ENCODE results near the gene C14orf180. TPM values are rescaled to one million over a fixed set of nuclear protein-coding genes. Genes with fewer than 3 reads are reported as not detected.

Gene C14orf180
- total RNA-seq, 1 experiment from 2014 or later: not detected

- Mint-ChIP-seq H3K27ac (no peak overlapping the region), H3K36me3 (peaks cover 27% of the 10 kb centered on the region), H3K27me3 (ENCODE audit: low read depth) (no peaks in the 10 kb centered on the region; the same call in none of the 2 replicates), H3K4me1 (no peaks in the 10 kb centered on the region), H3K4me3 (no peak overlapping the region), H3K9me3 (peaks cover 33% of the 10 kb centered on the region)
- ATAC-seq (no peak), DNase-seq (ENCODE audit: low spot score) (no peak)
- ChIA-PET POLR2A (no interaction called here), CTCF (no interaction called here)
- TF ChIP-seq ZNF232 (CRISPR knock-in tag; IDR thresholded peaks at IDR 0.05) (no peak), FOXP1 (CRISPR knock-in tag; IDR thresholded peaks at IDR 0.05; ENCODE audit: borderline replicate concordance) (no peak), FOXP4 (CRISPR knock-in tag; IDR thresholded peaks at IDR 0.05) (no peak), NFATC4 (CRISPR knock-in tag; IDR thresholded peaks at IDR 0.05) (no peak), MAX (CRISPR knock-in tag; IDR thresholded peaks at IDR 0.05) (no peak), FOXJ3 (CRISPR knock-in tag; IDR thresholded peaks at IDR 0.05; ENCODE audit: borderline replicate concordance) (no peak), ZNF396 (CRISPR knock-in tag; IDR thresholded peaks at IDR 0.05; ENCODE audit: borderline replicate concordance) (no peak), ZMAT4 (CRISPR knock-in tag; IDR thresholded peaks at IDR 0.05) (no peak), NFE2L1 (CRISPR knock-in tag; IDR thresholded peaks at IDR 0.05) (no peak), ERG (CRISPR knock-in tag; IDR thresholded peaks at IDR 0.05) (no peak), PREB (CRISPR knock-in tag; IDR thresholded peaks at IDR 0.05; ENCODE audit: borderline replicate concordance) (no peak), ZNF121 (CRISPR knock-in tag; IDR thresholded peaks at IDR 0.05) (no peak), ZNF138 (CRISPR knock-in tag; conservative IDR thresholded peaks at IDR 0.05) (no peak), ATF3 (CRISPR knock-in tag; conservative IDR thresholded peaks at IDR 0.05) (no peak), FOXK1 (CRISPR knock-in tag; IDR thresholded peaks at IDR 0.05) (no peak), ZNF423 (CRISPR knock-in tag; IDR thresholded peaks at IDR 0.05) (no peak)
- TF ChIP-seq, protein P1, sequence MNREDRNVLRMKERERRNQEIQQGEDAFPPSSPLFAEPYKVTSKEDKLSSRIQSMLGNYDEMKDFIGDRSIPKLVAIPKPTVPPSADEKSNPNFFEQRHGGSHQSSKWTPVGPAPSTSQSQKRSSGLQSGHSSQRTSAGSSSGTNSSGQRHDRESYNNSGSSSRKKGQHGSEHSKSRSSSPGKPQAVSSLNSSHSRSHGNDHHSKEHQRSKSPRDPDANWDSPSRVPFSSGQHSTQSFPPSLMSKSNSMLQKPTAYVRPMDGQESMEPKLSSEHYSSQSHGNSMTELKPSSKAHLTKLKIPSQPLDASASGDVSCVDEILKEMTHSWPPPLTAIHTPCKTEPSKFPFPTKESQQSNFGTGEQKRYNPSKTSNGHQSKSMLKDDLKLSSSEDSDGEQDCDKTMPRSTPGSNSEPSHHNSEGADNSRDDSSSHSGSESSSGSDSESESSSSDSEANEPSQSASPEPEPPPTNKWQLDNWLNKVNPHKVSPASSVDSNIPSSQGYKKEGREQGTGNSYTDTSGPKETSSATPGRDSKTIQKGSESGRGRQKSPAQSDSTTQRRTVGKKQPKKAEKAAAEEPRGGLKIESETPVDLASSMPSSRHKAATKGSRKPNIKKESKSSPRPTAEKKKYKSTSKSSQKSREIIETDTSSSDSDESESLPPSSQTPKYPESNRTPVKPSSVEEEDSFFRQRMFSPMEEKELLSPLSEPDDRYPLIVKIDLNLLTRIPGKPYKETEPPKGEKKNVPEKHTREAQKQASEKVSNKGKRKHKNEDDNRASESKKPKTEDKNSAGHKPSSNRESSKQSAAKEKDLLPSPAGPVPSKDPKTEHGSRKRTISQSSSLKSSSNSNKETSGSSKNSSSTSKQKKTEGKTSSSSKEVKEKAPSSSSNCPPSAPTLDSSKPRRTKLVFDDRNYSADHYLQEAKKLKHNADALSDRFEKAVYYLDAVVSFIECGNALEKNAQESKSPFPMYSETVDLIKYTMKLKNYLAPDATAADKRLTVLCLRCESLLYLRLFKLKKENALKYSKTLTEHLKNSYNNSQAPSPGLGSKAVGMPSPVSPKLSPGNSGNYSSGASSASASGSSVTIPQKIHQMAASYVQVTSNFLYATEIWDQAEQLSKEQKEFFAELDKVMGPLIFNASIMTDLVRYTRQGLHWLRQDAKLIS (CRISPR knock-in tag; IDR thresholded peaks at IDR 0.05; ENCODE audit: borderline replicate concordance): no peak
These were observed 47.4 kb upstream of the C14orf180 start for GRCh38 chr14:104532191-104532555.

DNA sequence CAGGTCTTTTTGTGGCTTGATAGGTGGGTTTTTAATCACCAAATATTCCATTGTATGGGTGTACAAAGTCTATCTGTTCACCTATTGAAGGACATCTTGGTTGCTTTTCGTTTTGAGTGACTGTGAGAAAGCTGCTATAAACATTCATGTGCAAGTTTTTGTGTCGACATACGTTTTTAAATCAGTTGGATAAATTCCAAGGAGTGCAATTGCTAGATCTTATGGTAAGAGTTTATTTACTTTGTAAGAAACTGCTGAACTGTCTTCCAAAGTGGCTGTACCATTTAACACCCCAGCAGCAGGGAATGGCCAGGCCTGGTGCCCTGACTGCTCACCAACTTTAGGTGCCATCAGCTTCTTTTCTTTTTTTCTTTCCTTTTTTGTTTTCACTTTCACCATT is 45.5 kb upstream of the C14orf180 start:
- H3K36me3 Mint-ChIP-seq: peaks cover 14% of the 10 kb centered on the region
- TF ChIP-seq ATF1 (CRISPR knock-in tag; IDR thresholded peaks at IDR 0.05) (no peak), RORB (CRISPR knock-in tag; IDR thresholded peaks at IDR 0.05) (no peak), HMGA2 (CRISPR knock-in tag; IDR thresholded peaks at IDR 0.05) (no peak), ZNF232 (CRISPR knock-in tag; IDR thresholded peaks at IDR 0.05) (no peak), PREB (CRISPR knock-in tag; IDR thresholded peaks at IDR 0.05; ENCODE audit: borderline replicate concordance) (no peak)
- ChIA-PET CTCF (no interaction called here), POLR2A (no interaction called here)
- H3K27ac Mint-ChIP-seq: no peak overlapping the region
- peaks cover 19% of the 10 kb centered on the region for H3K9me3 Mint-ChIP-seq
- ATAC-seq (no peak), DNase-seq (ENCODE audit: low spot score) (no peak)
- no peaks in the 10 kb centered on the region; the same call in none of the 2 replicates for H3K27me3 Mint-ChIP-seq (ENCODE audit: low read depth)
- no peak overlapping the region for H3K4me3 Mint-ChIP-seq
- no peaks in the 10 kb centered on the region for H3K4me1 Mint-ChIP-seq
